ENCODE data around the gene ELF3.

DNA sequence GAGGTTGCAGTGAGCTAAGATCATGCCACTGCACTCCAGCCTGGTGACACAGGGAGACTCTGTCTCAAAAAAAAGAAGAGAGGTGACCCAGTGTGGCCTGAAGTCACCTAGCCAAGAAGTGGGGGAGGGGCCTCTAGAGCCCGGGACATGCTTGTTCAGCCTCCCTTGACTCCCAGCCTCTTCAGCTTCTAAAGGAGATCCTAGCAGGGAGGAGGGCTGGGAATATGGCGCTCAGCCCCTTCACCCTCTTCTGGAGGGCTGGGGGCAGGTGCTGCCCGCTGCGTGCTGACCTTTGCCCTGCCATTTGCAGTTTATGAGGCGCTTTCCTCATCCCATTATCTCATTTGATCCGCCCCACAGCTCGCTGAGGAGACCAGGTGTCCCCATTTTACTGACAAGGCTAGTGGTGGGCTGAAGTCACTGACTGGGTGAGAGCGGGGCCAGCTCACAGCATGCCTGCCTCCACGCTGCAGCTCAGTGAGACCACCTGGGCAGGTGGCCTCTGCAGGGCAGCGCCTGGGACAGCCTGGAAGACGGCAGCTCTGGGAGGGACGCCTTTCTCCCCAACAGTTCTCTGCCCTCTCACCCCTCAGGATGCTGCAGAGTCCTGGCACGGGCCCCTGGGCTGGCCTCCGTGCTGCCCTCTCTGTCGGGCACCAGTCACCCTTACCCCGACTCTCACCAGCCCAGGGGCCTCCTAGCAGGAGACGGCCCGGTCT is 7.5 kb downstream of the ELF3 start:
- TF ChIP-seq, protein P1, sequence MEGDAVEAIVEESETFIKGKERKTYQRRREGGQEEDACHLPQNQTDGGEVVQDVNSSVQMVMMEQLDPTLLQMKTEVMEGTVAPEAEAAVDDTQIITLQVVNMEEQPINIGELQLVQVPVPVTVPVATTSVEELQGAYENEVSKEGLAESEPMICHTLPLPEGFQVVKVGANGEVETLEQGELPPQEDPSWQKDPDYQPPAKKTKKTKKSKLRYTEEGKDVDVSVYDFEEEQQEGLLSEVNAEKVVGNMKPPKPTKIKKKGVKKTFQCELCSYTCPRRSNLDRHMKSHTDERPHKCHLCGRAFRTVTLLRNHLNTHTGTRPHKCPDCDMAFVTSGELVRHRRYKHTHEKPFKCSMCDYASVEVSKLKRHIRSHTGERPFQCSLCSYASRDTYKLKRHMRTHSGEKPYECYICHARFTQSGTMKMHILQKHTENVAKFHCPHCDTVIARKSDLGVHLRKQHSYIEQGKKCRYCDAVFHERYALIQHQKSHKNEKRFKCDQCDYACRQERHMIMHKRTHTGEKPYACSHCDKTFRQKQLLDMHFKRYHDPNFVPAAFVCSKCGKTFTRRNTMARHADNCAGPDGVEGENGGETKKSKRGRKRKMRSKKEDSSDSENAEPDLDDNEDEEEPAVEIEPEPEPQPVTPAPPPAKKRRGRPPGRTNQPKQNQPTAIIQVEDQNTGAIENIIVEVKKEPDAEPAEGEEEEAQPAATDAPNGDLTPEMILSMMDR (IDR thresholded peaks at IDR 0.05; ENCODE audit: low read depth, low read length, missing input control), result no peak
- TF ChIP-seq EGR1 (IDR thresholded peaks at IDR 0.05; ENCODE audit: low read depth in 2 of 2) (no peak), JUND (IDR thresholded peaks at IDR 0.05) (peak in 1 of 2 donors; percentile 19)

Measured in liver (tissue), 3 donors.